Loucy (cell line): ENCODE measurements around the gene STRN3.

ENCODE experiments used
- H2AFZ ChIP-seq: fragments of 200-600 bp; sonication (generic); 2 replicates; pipeline ENCODE4 v1.6.0; 2016; ENCODE audit warnings: antibody characterized with exemption, mild to moderate bottlenecking, low read length, moderate library complexity
- H3F3A ChIP-seq: fragments of 200-600 bp; 2 replicates; pipeline ENCODE4 v1.6.0; 2016; ENCODE audit warnings: antibody characterized with exemption, low read depth, mild to moderate bottlenecking
- H3K27me3 ChIP-seq: fragments of 200-600 bp; sonication (generic); 2 replicates; pipeline ENCODE4 v1.6.1; 2014; ENCODE audit warnings: low read length, mild to moderate bottlenecking; ENCODE audit not compliant: insufficient read depth, poor library complexity, severe bottlenecking
- H3K36me3 ChIP-seq: fragments of 200-600 bp; sonication (generic); 2 replicates; pipeline ENCODE4 v1.6.1; 2016; ENCODE audit warnings: low read length; ENCODE audit not compliant: insufficient read depth
- H3K4me1 ChIP-seq: fragments of 200-600 bp; sonication (generic); 2 replicates; pipeline ENCODE4 v1.5.1; 2014; ENCODE audit warnings: low read length, mild to moderate bottlenecking; ENCODE audit not compliant: insufficient read depth, poor library complexity, severe bottlenecking
- H3K4me2 ChIP-seq: fragments of 200-600 bp; sonication (generic); 2 replicates; pipeline ENCODE4 v1.6.0; 2014; ENCODE audit warnings: antibody characterized with exemption, low read length, low read depth, mild to moderate bottlenecking; ENCODE audit not compliant: poor library complexity, severe bottlenecking
- H3K4me3 ChIP-seq: fragments of 200-600 bp; sonication (generic); 2 replicates; pipeline ENCODE4 v1.5.1; 2014; ENCODE audit warnings: low read length, mild to moderate bottlenecking, mixed read lengths; ENCODE audit not compliant: poor library complexity, severe bottlenecking
- H3K79me2 ChIP-seq: fragments of 200-600 bp; sonication (generic); 2 replicates; pipeline ENCODE4 v1.6.1; 2014; ENCODE audit warnings: low read length; ENCODE audit not compliant: insufficient read depth
- H3K9ac ChIP-seq: fragments of 200-600 bp; sonication (generic); 2 replicates; pipeline ENCODE4 v1.6.0; 2014; ENCODE audit warnings: mild to moderate bottlenecking, low read depth, low read length, moderate library complexity; ENCODE audit not compliant: poor library complexity, severe bottlenecking
- H3K9me2 ChIP-seq: fragments of 200-600 bp; sonication (generic); replicated peaks from 2 replicates; pipeline ENCODE4 v1.6.1; 2016; ENCODE audit warnings: low read depth, low read length, mixed read lengths
- H3K9me3 ChIP-seq: fragments of 200-600 bp; sonication (generic); 2 replicates; pipeline ENCODE4 v1.6.1; 2014; ENCODE audit warnings: mild to moderate bottlenecking, antibody characterized with exemption, low read length, low read depth; ENCODE audit not compliant: insufficient read depth
- H4K20me1 ChIP-seq: fragments of 200-600 bp; sonication (generic); 2 replicates; pipeline ENCODE4 v1.6.0; 2014; ENCODE audit warnings: antibody characterized with exemption, low read length, mild to moderate bottlenecking; ENCODE audit not compliant: insufficient read depth, poor library complexity, severe bottlenecking
- CTCF ChIP-seq: fragments of 200-600 bp; sonication (generic); conservative IDR thresholded peaks from 2 replicates; pipeline ENCODE4 v1.5.1; 2014; ENCODE audit warnings: mild to moderate bottlenecking, antibody characterized with exemption, low read length
- EZH2phosphoT487 ChIP-seq: fragments of 200-600 bp; IDR thresholded peaks from 2 replicates; pipeline ENCODE4 v1.6.1; 2018; ENCODE audit warnings: antibody characterized with exemption, mild to moderate bottlenecking, moderate library complexity, borderline replicate concordance

Gene STRN3

GRCh38 chr14:30896435-30896834 is 129.7 kb downstream of the STRN3 start:
- TF ChIP-seq EZH2phosphoT487 (no peak), CTCF (no peak)
- H4K20me1 ChIP-seq: no peaks in the 10 kb centered on the region
- no peaks in the 10 kb centered on the region for H3K79me2 ChIP-seq
- no peak overlapping the region for H3K4me3 ChIP-seq
- H2AFZ ChIP-seq: no peak overlapping the region
- H3K4me1 ChIP-seq: no peaks in the 10 kb centered on the region
- no peaks in the 10 kb centered on the region for H3K9me3 ChIP-seq
- H3K27me3 ChIP-seq: no peaks in the 10 kb centered on the region
- H3K36me3 ChIP-seq: peaks cover 39% of the 10 kb centered on the region
- H3K9me2 ChIP-seq: no peaks in the 10 kb centered on the region
- no peak overlapping the region for H3K4me2 ChIP-seq
- no peaks in the 10 kb centered on the region for H3F3A ChIP-seq
- H3K9ac ChIP-seq: no peak overlapping the region

- no peaks in the 10 kb centered on the region for H3K9me2 ChIP-seq
- TF ChIP-seq CTCF: no peak
- no peak for TF ChIP-seq EZH2phosphoT487
- no peaks in the 10 kb centered on the region for H3K27me3 ChIP-seq
- H3F3A ChIP-seq: no peaks in the 10 kb centered on the region
- H3K4me1 ChIP-seq: no peaks in the 10 kb centered on the region
- H3K4me3 ChIP-seq: no peak overlapping the region
- peaks cover 37% of the 10 kb centered on the region; the same call in 1 of the 2 replicates for H3K36me3 ChIP-seq
- H3K9ac ChIP-seq: no peak overlapping the region
- no peaks in the 10 kb centered on the region for H3K79me2 ChIP-seq
- no peaks in the 10 kb centered on the region for H4K20me1 ChIP-seq
- H2AFZ ChIP-seq: no peak overlapping the region
- H3K9me3 ChIP-seq: no peaks in the 10 kb centered on the region
- no peak overlapping the region for H3K4me2 ChIP-seq
Observed at GRCh38 chr14:30894923-30895515, 131.2 kb downstream of the STRN3 start.

- Histone ChIP-seq H3K9me3 (no peaks in the 10 kb centered on the region), H3F3A (no peaks in the 10 kb centered on the region), H3K4me2 (no peak overlapping the region), H3K27me3 (no peaks in the 10 kb centered on the region), H3K4me3 (no peak overlapping the region), H3K4me1 (no peaks in the 10 kb centered on the region), H4K20me1 (no peaks in the 10 kb centered on the region), H2AFZ (no peak overlapping the region), H3K79me2 (no peaks in the 10 kb centered on the region), H3K9me2 (no peaks in the 10 kb centered on the region), H3K9ac (no peak overlapping the region), H3K36me3 (peaks cover 37% of the 10 kb centered on the region; the same call in 1 of the 2 replicates)
- TF ChIP-seq CTCF: no peak
Observed at GRCh38 chr14:30893819-30894218, 132.4 kb downstream of the STRN3 start.
